OCI-LY1 (cell line): ENCODE data around the gene PHLDA2.

Experiments
- EZH2 ChIP-seq: fragments of 200-600 bp; sonication (generic), shearing (Covaris generic); IDR thresholded peaks from 2 replicates; pipeline ENCODE4 v1.8.0; 2017; ENCODE audit warnings: borderline replicate concordance, mixed run types, mild to moderate bottlenecking, antibody characterized with exemption, low read length, moderate library complexity, mixed read lengths
- TF ChIP-seq, protein P1 (sequence below): fragments of 200-600 bp; sonication (generic), shearing (Covaris generic); IDR thresholded peaks from 2 replicates; pipeline ENCODE4 v1.5.1; 2017; ENCODE audit warnings: mild to moderate bottlenecking, antibody characterized with exemption, low read length, moderate library complexity, mixed read lengths

GRCh38 chr11:2922655-2923054, 6.6 kb downstream of the PHLDA2 start:
- TF ChIP-seq, protein P1, sequence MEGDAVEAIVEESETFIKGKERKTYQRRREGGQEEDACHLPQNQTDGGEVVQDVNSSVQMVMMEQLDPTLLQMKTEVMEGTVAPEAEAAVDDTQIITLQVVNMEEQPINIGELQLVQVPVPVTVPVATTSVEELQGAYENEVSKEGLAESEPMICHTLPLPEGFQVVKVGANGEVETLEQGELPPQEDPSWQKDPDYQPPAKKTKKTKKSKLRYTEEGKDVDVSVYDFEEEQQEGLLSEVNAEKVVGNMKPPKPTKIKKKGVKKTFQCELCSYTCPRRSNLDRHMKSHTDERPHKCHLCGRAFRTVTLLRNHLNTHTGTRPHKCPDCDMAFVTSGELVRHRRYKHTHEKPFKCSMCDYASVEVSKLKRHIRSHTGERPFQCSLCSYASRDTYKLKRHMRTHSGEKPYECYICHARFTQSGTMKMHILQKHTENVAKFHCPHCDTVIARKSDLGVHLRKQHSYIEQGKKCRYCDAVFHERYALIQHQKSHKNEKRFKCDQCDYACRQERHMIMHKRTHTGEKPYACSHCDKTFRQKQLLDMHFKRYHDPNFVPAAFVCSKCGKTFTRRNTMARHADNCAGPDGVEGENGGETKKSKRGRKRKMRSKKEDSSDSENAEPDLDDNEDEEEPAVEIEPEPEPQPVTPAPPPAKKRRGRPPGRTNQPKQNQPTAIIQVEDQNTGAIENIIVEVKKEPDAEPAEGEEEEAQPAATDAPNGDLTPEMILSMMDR = no peak
- no peak for TF ChIP-seq EZH2
